ENCODE measurements around the gene GYG2. TPM values are rescaled to one million over a fixed set of nuclear protein-coding genes. Genes with fewer than 3 reads are reported as not detected.

The GYG2 gene
- total RNA-seq, 4 donors from 2014 or later, result 4.6 to 18.1 (median 8.6) TPM

DNA sequence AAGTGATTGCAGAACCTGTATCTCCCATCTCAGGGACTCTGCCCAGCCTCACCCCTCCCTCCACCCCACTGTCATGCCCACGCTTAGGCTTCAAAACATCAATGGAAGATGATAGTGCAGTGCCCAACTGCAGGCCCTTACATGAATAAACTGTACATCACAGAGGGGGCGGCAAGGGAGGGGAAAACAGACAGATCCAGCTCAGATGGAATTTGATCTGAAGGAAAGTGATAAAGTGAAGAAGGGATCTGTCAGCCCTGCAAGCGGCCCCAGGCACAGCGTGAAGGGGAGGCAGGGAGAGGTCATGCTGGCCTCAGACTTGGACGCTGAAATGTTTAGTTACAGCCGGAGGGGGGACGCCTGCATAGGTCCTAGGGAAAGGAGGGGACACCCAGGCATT is 38.5 kb downstream of the GYG2 start:
- Histone ChIP-seq H3K27me3 (no peaks in the 10 kb centered on the region), H3K27ac (replicated peaks in 1 of 4) (no peak overlapping the region), H3K4me3 (no peak overlapping the region), H3K4me1 (no peaks in the 10 kb centered on the region), H3K36me3 (no peaks in the 10 kb centered on the region), H3K9me3 (no peaks in the 10 kb centered on the region)
- WGBS, result 75% methylated on average over 7 of the region's 7 CpGs
- intact Hi-C loops (cut with DNase I), result no loop called here
- no peak for DNase-seq (ENCODE audit: extremely low spot score)
- TF ChIP-seq POLR2A (IDR thresholded peaks at IDR 0.05; ENCODE audit: low read depth) (no peak), EP300 (IDR thresholded peaks at IDR 0.05) (no peak), POLR2AphosphoS5 (IDR thresholded peaks at IDR 0.05) (no peak), CTCF (IDR thresholded peaks at IDR 0.05) (no peak)

GRCh38 chrX:2870650-2871049 is 41.9 kb downstream of the GYG2 start:
- TF ChIP-seq EP300 (IDR thresholded peaks at IDR 0.05), result no peak
- no peak for TF ChIP-seq POLR2AphosphoS5 (IDR thresholded peaks at IDR 0.05)
- no peak for TF ChIP-seq CTCF (IDR thresholded peaks at IDR 0.05)
- no peak for TF ChIP-seq POLR2A (IDR thresholded peaks at IDR 0.05; ENCODE audit: low read depth)
- H3K9me3 ChIP-seq, result no peaks in the 10 kb centered on the region
- H3K36me3 ChIP-seq, result no peaks in the 10 kb centered on the region
- H3K4me1 ChIP-seq, result no peaks in the 10 kb centered on the region
- H3K27me3 ChIP-seq, result no peaks in the 10 kb centered on the region
- DNase-seq (ENCODE audit: extremely low spot score), result no peak
- H3K4me3 ChIP-seq, result no peak overlapping the region
- no peak overlapping the region for H3K27ac ChIP-seq (replicated peaks in 1 of 4)
- intact Hi-C loops (cut with DNase I), result no loop called here

DNA sequence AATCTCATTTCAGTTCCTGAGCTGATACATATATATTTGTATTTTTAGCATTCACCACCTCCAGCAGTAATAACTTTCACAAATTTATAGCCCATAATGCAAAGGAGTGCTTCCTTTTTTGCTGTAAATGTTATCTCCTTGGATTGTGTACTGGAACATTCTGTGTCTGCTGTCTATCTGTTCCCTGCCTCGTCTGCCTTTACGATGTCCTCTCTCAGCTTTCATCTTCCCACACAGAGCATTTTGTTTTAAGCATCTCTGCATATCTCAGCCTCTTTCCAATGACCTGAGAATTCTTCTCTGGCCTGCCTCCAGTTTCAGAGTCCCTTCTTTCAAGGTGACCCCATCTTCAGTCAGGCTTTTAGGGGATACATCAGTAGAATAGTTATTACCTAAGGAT is 43.1 kb downstream of the GYG2 start:
- DNase-seq (ENCODE audit: extremely low spot score), result no peak
- Histone ChIP-seq H3K27ac (replicated peaks in 1 of 4) (no peak overlapping the region), H3K4me1 (no peaks in the 10 kb centered on the region), H3K4me3 (no peak overlapping the region), H3K27me3 (no peaks in the 10 kb centered on the region), H3K36me3 (no peaks in the 10 kb centered on the region), H3K9me3 (no peaks in the 10 kb centered on the region)
- intact Hi-C loops (cut with DNase I), result no loop called here
- 88% methylated on average over 2 of the region's 2 CpGs for WGBS
- TF ChIP-seq CTCF (IDR thresholded peaks at IDR 0.05), result no peak
- TF ChIP-seq POLR2A (IDR thresholded peaks at IDR 0.05; ENCODE audit: low read depth), result no peak
- TF ChIP-seq POLR2AphosphoS5 (IDR thresholded peaks at IDR 0.05), result no peak
- TF ChIP-seq EP300 (IDR thresholded peaks at IDR 0.05), result no peak

DNA sequence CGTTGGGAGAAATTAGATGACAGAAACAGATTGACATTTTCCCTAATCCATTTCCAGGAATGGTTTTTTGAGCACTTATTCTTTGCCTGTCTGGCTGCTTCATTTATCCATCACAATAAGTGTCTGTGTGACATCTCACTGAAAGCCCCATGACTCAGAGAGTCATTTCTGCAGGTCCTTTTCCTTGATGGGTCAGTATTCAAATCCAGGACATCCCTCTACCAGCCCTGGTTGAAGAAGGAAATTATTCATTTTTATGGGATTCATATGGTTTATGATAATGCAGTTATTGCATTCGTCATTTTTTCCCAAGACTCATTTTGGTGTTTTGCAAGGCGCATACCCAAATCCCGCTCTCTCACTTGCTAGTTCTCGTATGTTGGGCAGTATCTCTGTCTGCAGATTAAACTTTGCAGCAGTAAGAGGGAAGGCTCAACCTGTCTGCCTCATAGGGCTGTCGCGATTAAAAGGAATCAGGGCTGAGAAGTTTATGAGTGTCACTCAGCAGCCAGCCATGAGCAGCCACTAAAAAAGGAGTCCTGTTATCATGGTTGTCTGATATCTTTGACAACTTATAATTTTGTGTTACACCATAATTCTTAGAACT is 44.0 kb downstream of the GYG2 start:
- intact Hi-C loops (cut with DNase I), result no loop called here
- Histone ChIP-seq H3K27me3 (no peaks in the 10 kb centered on the region), H3K9me3 (no peaks in the 10 kb centered on the region), H3K36me3 (no peaks in the 10 kb centered on the region), H3K27ac (replicated peaks in 1 of 4) (no peak overlapping the region), H3K4me3 (no peak overlapping the region), H3K4me1 (no peaks in the 10 kb centered on the region)
- no peak for DNase-seq (ENCODE audit: extremely low spot score)
- WGBS, result 95% methylated on average over 7 of the region's 7 CpGs
- no peak for TF ChIP-seq EP300 (IDR thresholded peaks at IDR 0.05)
- no peak for TF ChIP-seq POLR2A (IDR thresholded peaks at IDR 0.05; ENCODE audit: low read depth)
- no peak for TF ChIP-seq POLR2AphosphoS5 (IDR thresholded peaks at IDR 0.05)
- TF ChIP-seq CTCF (IDR thresholded peaks at IDR 0.05), result no peak

Data from esophagus muscularis mucosa (tissue), 4 donors.